ENCODE data around the gene C2CD2.
A peak's percentile ranks its signal among the peaks of the same experiment; 100 is the strongest.

The C2CD2 gene

GRCh38 chr21:41859297-41859980 lies 94.4 kb downstream of the C2CD2 start:
- DNase-seq, result no peak

GRCh38 chr21:41858466-41859296 lies 95.1 kb downstream of the C2CD2 start:
- DNase-seq, result no peak

GRCh38 chr21:41857771-41858300 lies 96.0 kb downstream of the C2CD2 start:
- no peak for DNase-seq

- no peak for DNase-seq
Measured at GRCh38 chr21:41856572-41856971, 97.2 kb downstream of the C2CD2 start.

- no peak for DNase-seq
Measured at GRCh38 chr21:41854426-41854995, 99.3 kb downstream of the C2CD2 start.

DNA sequence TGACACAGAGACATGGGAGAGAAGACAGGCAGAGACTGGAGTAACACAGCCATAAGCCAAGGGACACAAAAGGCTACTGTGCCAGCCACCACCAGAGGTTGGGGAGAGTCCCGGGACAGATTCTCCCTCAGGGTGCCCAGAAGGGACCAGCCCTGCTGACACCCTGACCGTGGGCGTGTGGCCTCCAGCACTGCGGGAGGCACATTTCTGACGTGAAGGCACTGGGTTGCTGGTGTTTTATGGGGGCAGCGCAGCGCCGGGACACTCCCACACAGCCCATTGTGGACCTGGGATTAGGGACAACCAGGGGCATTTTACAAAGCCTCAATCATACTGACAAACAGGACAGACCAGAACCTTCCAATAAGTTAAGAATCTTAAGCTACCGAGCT lies 100.9 kb downstream of the C2CD2 start:
- DNase-seq, result no peak

- no peak for DNase-seq
Measured at GRCh38 chr21:41852151-41852928, 101.5 kb downstream of the C2CD2 start.

DNA sequence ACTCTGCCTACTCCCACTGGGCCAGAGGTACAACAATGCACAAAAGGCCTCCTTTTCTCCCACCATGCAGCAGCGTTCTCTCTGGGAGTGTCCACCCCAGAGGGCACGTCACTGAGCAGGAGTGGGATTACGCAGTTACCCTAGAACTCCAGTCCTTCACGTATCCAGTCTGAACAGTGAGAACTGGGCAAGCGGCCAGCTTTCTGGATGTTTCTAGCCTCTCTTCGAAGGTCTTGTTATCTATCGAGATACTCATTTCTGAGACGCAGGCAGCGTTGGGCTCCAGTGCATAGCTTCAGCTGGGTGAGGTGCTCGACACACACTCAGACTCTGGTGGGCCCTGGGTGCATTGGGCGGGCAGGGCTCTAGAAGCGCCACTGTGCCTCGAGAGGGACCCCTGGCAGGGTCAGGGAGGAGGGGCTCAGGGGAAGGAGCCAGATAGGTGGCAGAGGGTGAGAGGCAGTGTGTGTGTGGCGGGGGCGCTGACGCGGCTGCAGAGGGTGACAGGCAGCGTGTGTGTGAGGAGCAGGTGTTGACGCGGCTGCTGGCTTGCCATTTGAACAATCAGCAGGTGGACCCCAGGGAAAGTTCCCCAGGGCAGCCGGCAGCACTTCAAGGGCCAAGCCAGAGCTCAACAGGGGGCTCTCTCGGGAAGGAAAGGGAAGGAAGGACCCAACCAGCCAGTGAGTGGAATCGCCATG lies 102.6 kb downstream of the C2CD2 start:
- no peak for DNase-seq

DNA sequence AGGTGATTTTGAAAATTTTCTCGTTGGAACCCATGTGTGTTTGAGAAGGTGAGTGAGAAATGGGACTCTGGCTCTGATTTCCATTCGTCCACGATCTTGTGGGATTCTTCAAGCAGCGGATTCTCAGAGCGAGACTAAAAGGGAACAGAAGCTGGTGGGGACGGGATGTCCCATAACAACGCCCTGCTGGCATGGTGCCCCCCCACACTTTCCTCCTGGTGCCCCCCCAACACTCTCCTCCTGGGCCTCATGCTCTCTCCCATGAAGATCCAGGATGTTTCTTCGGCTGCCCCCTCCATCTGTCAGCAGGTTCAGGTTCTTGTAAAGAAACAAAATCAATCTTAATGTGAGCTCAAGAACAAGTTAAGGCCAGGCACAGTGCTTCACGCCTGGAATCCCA lies 103.7 kb downstream of the C2CD2 start:
- no peak for DNase-seq

DNA sequence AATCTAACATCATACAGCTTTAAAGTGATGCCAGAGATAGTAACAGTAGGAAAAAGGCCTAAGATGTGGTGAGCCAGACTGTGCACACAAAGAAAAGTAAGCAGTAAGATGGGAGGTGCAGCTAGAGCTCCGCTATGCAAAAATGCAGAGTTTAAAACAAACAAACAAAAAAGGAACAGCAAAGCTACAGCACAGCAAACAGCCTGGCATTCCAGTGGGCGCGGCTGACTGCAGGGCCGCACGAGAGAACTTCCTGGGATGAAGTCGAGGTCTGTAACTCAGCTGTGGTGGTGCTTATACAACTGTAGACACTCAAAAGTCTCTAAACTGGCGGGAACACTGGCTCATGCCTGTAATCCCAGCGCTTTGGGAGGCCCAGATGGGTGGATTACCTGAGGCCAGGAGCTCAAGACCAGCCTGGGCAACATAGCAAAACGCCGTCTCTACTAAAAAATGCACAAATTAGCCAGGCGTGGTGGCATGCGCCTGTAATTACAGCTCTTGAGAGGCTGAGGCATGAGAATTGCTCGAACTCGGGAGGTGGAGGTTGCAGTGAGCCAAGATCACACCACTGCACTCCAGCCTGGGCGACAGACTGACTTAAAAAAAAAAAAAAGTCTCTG lies 104.7 kb downstream of the C2CD2 start:
- no peak for DNase-seq

DNA sequence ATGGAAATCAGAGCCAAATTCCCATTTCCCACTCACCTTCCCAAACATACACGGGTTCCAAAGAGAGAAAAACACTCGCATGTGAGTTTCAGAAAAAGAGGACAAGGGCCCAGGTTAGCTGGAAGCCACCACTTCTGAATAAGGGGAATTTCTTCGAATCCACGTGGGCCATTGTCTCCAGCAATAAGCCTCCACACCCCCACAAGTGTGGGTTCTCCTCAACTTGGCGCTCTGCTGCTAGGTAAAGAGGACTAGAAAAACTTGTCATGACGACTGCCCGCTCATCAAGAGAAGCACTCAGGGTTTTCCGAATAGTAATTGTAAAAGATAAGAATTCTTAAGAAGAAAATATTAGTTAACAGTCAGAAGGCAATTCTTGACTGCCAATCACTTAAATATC lies 105.3 kb downstream of the C2CD2 start:
- DNase-seq, result no peak

DNA sequence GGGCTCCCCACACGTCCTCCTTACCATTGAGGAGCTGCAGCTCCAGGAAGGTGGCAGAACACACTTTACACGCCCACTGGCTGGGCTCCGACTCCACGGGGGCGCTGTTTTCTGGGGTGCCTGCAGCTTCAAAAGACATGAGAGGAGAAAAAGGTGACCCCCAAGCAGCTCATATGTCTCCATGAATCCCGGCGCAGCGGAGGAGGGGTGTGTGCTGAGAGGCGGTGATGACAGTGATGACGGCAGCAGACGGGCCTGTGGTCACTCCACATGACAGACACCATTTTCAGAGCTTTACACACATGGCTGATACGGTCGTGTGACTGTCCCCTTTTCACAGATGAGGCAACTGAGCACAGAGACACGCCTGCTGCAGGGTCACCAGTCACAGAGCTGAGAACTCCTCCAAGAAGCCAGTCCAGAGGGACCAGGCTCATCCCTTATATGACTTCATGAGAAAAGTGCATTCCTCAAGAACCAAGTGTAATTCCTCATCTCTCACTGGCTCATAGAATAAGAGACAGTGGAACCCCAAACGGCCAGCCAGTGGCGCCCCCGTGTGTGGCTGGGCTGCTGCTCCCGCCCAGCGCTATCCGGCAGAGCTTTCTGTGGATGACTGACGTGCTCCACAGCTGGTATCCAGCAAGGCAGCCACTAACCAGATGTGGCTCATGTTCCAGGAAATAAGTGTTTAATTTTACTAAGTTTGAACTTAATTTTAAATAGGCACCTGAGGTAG lies 106.6 kb downstream of the C2CD2 start:
- DNase-seq, result peak; percentile 65

GRCh38 chr21:41846536-41846935 lies 107.3 kb downstream of the C2CD2 start:
- no peak for DNase-seq

DNA sequence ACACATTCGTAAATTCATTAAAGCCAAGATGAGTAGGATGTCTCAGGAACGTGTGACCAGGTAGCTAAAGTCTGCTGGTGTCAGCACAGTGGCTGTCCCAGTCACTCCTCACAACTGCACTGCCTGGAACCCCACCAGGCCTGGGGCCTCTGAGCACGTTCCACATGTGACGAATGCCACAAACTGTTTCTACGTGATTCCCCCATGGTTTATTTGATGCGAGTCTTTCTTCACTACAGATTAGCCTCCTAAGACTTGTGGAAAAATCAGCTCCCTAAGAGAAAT lies 107.8 kb downstream of the C2CD2 start:
- DNase-seq, result no peak

- DNase-seq, result peak; percentile 14
Measured at GRCh38 chr21:41845310-41846032, 108.3 kb downstream of the C2CD2 start.

DNA sequence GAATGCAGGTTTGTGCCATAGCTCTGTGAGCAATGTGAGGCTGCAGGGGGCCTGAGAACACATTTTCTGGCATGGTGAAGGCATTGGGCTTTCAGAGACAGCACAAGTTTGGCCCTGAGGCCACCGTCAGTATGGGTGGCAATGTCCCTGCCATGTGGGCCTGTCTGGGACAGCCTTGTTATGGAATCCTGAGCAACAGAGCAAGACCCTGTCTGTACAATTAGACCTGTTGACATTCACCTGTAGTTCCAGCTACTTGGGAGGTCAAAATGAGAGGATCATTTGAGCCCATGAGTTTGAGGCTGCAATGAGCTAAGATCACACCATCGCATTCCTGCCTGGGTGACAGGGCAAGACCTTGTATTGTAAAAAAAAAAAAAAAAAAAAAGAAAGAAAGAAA lies 110.2 kb downstream of the C2CD2 start:
- DNase-seq, result no peak

- DNase-seq, result no peak
Measured at GRCh38 chr21:41840880-41841279, 112.9 kb downstream of the C2CD2 start.

DNA sequence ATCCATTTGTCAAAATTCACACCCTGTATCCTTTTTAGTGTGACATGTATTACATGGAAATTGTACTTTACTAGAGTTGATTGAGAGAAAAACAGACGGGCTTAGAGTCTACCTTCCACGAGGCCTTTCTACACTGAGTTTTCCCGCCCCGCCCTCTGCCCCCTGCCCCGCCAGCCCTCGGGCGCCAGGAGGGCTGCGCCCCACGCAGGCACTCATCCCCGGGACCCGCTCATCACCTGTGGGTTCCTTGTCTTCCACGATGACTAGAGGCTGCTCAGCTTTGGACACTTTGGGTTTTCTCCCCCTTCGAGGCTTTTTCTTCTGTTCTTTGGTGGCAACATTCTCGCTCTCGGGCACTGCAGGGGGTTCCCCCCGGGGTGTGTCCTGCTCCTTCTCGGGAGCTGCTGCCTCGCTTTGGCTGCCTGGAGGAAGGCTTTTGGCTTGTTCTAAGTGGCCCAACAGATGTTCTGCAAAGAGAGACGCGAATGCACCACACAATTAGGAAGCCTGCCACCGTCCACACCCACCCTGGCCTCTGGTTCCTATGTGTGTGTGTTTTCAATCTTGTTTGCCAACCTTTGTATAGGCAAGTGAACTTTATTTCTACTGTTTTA lies 114.3 kb downstream of the C2CD2 start:
- no peak for DNase-seq

- no peak for DNase-seq
Measured at GRCh38 chr21:41837756-41838297, 116.0 kb downstream of the C2CD2 start.
